ACC112 (cell line): ENCODE data around the gene VRK1.

Experiments
- H2AFZ ChIP-seq: fragments of 200-600 bp; sonication (generic); one replicate; pipeline ENCODE4 v1.6.0; 2017; ENCODE audit warnings: antibody characterized with exemption, low read length; ENCODE audit not compliant: unreplicated experiment
- H3K27ac ChIP-seq: fragments of 200-600 bp; sonication (generic); 2 replicates; pipeline ENCODE4 v1.5.1; 2014; ENCODE audit warnings: low read depth, mild to moderate bottlenecking, antibody characterized with exemption, low read length, moderate library complexity
- H3K27me3 ChIP-seq: fragments of 200-600 bp; sonication (generic); 2 replicates; pipeline ENCODE4 v1.6.1; 2014; ENCODE audit warnings: mild to moderate bottlenecking, antibody characterized with exemption, low read length, moderate library complexity, mixed read lengths; ENCODE audit not compliant: insufficient read depth
- H3K36me3 ChIP-seq: fragments of 200-600 bp; sonication (generic); 2 replicates; pipeline ENCODE4 v1.6.1; 2016; ENCODE audit warnings: mild to moderate bottlenecking, antibody characterized with exemption, low read length, moderate library complexity, mixed read lengths; ENCODE audit not compliant: insufficient read depth
- H3K4me1 ChIP-seq: fragments of 200-600 bp; sonication (generic); one replicate; pipeline ENCODE4 v1.6.1; 2016; ENCODE audit warnings: low read length, mixed read lengths; ENCODE audit not compliant: insufficient read depth, unreplicated experiment, control insufficient read depth
- H3K4me3 ChIP-seq: fragments of 200-600 bp; sonication (generic); 2 replicates; pipeline ENCODE4 v1.5.1; 2014; ENCODE audit warnings: mild to moderate bottlenecking, low read depth, low read length
- H3K79me2 ChIP-seq: fragments of 200-600 bp; sonication (generic); one replicate; pipeline ENCODE4 v1.6.0; 2016; ENCODE audit warnings: low read length; ENCODE audit not compliant: control insufficient read depth, unreplicated experiment, insufficient read depth

The VRK1 gene

GRCh38 chr14:96796851-96797581 is at the start of gene VRK1:
VRK1 (plus strand) TSS chr14:96797382; CDS start chr14:96833472, 36,090 bp downstream.
- Histone ChIP-seq H3K4me3 (peak within 1 kb of the TSS; percentile 98), H3K27me3 (peaks cover 14% of the 10 kb centered on the region; the same call in 1 of the 2 replicates), H3K36me3 (no peaks in the 10 kb centered on the region), H2AFZ (peak within 1 kb of the TSS; percentile 51), H3K4me1 (peaks cover 9% of the 10 kb centered on the region), H3K79me2 (peaks cover 45% of the 10 kb centered on the region), H3K27ac (peak within 1 kb of the TSS; percentile 51)

GRCh38 chr14:96747608-96748007 is 49.6 kb upstream of the VRK1 start:
- Histone ChIP-seq H3K27ac (no peak overlapping the region), H3K36me3 (no peaks in the 10 kb centered on the region), H2AFZ (no peak overlapping the region), H3K27me3 (peaks cover 71% of the 10 kb centered on the region), H3K79me2 (no peaks in the 10 kb centered on the region), H3K4me1 (no peaks in the 10 kb centered on the region), H3K4me3 (no peak overlapping the region)

- Histone ChIP-seq H3K27me3 (peaks cover 64% of the 10 kb centered on the region), H3K4me1 (no peaks in the 10 kb centered on the region), H3K4me3 (no peak overlapping the region), H3K27ac (no peak overlapping the region), H2AFZ (no peak overlapping the region), H3K79me2 (no peaks in the 10 kb centered on the region), H3K36me3 (no peaks in the 10 kb centered on the region)
Measured at GRCh38 chr14:96748362-96748761, 48.8 kb upstream of the VRK1 start.

GRCh38 chr14:96751505-96751904 is 45.7 kb upstream of the VRK1 start:
- no peaks in the 10 kb centered on the region for H3K79me2 ChIP-seq
- H3K4me1 ChIP-seq, result no peaks in the 10 kb centered on the region
- H3K4me3 ChIP-seq, result no peak overlapping the region
- peaks cover 32% of the 10 kb centered on the region for H3K27me3 ChIP-seq
- no peak overlapping the region for H3K27ac ChIP-seq
- no peaks in the 10 kb centered on the region for H3K36me3 ChIP-seq
- H2AFZ ChIP-seq, result no peak overlapping the region

GRCh38 chr14:96752125-96752524 is 45.1 kb upstream of the VRK1 start:
- Histone ChIP-seq H3K27me3 (peaks cover 26% of the 10 kb centered on the region), H3K4me1 (no peaks in the 10 kb centered on the region), H3K36me3 (no peaks in the 10 kb centered on the region), H3K27ac (no peak overlapping the region), H3K79me2 (no peaks in the 10 kb centered on the region), H2AFZ (no peak overlapping the region), H3K4me3 (no peak overlapping the region)

- no peak overlapping the region for H3K27ac ChIP-seq
- H3K27me3 ChIP-seq, result peaks cover 22% of the 10 kb centered on the region
- H3K4me1 ChIP-seq, result no peaks in the 10 kb centered on the region
- H2AFZ ChIP-seq, result no peak overlapping the region
- no peak overlapping the region for H3K4me3 ChIP-seq
- no peaks in the 10 kb centered on the region for H3K79me2 ChIP-seq
- H3K36me3 ChIP-seq, result no peaks in the 10 kb centered on the region
Measured at GRCh38 chr14:96752594-96752993, 44.6 kb upstream of the VRK1 start.

GRCh38 chr14:96754162-96754844 is 42.9 kb upstream of the VRK1 start:
- Histone ChIP-seq H3K4me3 (no peak overlapping the region), H3K79me2 (no peaks in the 10 kb centered on the region), H3K4me1 (no peaks in the 10 kb centered on the region), H3K36me3 (no peaks in the 10 kb centered on the region), H2AFZ (no peak overlapping the region), H3K27me3 (peaks cover 15% of the 10 kb centered on the region), H3K27ac (no peak overlapping the region)

GRCh38 chr14:96754845-96755184 is 42.4 kb upstream of the VRK1 start:
- Histone ChIP-seq H3K36me3 (no peaks in the 10 kb centered on the region), H3K4me3 (no peak overlapping the region), H3K79me2 (no peaks in the 10 kb centered on the region), H2AFZ (no peak overlapping the region), H3K27me3 (peaks cover 15% of the 10 kb centered on the region), H3K27ac (no peak overlapping the region), H3K4me1 (no peaks in the 10 kb centered on the region)

- H3K4me1 ChIP-seq, result no peaks in the 10 kb centered on the region
- H3K27me3 ChIP-seq, result peaks cover 31% of the 10 kb centered on the region
- H3K79me2 ChIP-seq, result no peaks in the 10 kb centered on the region
- no peak overlapping the region for H2AFZ ChIP-seq
- no peaks in the 10 kb centered on the region for H3K36me3 ChIP-seq
- no peak overlapping the region for H3K27ac ChIP-seq
- no peak overlapping the region for H3K4me3 ChIP-seq
Measured at GRCh38 chr14:96756745-96757144, 40.4 kb upstream of the VRK1 start.

- Histone ChIP-seq H3K4me1 (no peaks in the 10 kb centered on the region), H3K36me3 (no peaks in the 10 kb centered on the region), H3K79me2 (no peaks in the 10 kb centered on the region), H3K27me3 (peaks cover 32% of the 10 kb centered on the region), H2AFZ (no peak overlapping the region), H3K27ac (no peak overlapping the region), H3K4me3 (no peak overlapping the region)
Measured at GRCh38 chr14:96757456-96757855, 39.7 kb upstream of the VRK1 start.

- Histone ChIP-seq H3K79me2 (no peaks in the 10 kb centered on the region), H3K27me3 (peaks cover 42% of the 10 kb centered on the region), H3K27ac (no peak overlapping the region), H3K36me3 (no peaks in the 10 kb centered on the region), H2AFZ (no peak overlapping the region), H3K4me1 (no peaks in the 10 kb centered on the region), H3K4me3 (no peak overlapping the region)
Measured at GRCh38 chr14:96761066-96761465, 36.1 kb upstream of the VRK1 start.
